Mononuclear cell (primary cell): ENCODE measurements around the gene APOA4. TPM values are rescaled to one million over a fixed set of nuclear protein-coding genes. Genes with fewer than 3 reads are reported as not detected.

Experiments used
- H3K27me3 ChIP-seq: 2 replicates; pipeline ENCODE4 v1.6.0; 2011; ENCODE audit warnings: low read length, control low read depth; ENCODE audit not compliant: insufficient read depth
- H3K4me1 ChIP-seq: 2 replicates; pipeline ENCODE4 v1.5.1; 2011; ENCODE audit warnings: mild to moderate bottlenecking, low read length, control low read depth; ENCODE audit not compliant: insufficient read depth
- H3K4me3 ChIP-seq: 2 replicates; pipeline ENCODE4 v1.5.1; 2011; ENCODE audit warnings: mild to moderate bottlenecking, low read length, moderate library complexity
- H3K9me3 ChIP-seq: 2 replicates; pipeline ENCODE4 v1.5.1; 2011; ENCODE audit warnings: low read depth, mild to moderate bottlenecking, control low read depth, low read length
- total RNA-seq: library from RNA; depleted of rRNA; stranded (reverse); fragments of >200 nt; gene quantifications from one replicate; pipeline ENCODE4 v1.2.3, GENCODE V29; 2012

Gene APOA4
- total RNA-seq, 1 donor: not detected

DNA sequence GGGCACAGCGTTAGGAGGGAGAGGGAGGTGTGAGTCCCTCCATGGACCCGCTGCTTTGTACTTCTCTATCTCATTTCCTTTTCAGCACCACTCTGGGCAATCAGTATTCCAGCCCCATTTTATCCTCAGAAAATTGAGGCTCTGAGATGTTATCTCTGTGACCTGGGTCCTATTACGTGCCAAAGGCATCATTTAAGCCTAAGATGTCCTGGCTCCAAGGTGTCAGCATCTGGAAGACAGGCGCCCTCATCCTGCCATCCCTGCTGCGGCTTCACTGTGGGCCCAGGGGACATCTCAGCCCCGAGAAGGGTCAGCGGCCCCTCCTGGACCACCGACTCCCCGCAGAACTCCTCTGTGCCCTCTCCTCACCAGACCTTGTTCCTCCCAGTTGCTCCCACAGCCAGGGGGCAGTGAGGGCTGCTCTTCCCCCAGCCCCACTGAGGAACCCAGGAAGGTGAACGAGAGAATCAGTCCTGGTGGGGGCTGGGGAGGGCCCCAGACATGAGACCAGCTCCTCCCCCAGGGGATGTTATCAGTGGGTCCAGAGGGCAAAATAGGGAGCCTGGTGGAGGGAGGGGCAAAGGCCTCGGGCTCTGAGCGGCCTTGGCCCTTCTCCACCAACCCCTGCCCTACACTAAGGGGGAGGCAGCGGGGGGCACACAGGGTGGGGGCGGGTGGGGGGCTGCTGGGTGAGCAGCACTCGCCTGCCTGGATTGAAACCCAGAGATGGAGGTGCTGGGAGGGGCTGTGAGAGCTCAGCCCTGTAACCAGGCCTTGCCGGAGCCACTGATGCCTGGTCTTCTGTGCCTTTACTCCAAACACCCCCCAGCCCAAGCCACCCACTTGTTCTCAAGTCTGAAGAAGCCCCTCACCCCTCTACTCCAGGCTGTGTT is 5.8 kb upstream of the APOA4 start:
- Histone ChIP-seq H3K9me3 (no peaks in the 10 kb centered on the region), H3K27me3 (no peaks in the 10 kb centered on the region)

DNA sequence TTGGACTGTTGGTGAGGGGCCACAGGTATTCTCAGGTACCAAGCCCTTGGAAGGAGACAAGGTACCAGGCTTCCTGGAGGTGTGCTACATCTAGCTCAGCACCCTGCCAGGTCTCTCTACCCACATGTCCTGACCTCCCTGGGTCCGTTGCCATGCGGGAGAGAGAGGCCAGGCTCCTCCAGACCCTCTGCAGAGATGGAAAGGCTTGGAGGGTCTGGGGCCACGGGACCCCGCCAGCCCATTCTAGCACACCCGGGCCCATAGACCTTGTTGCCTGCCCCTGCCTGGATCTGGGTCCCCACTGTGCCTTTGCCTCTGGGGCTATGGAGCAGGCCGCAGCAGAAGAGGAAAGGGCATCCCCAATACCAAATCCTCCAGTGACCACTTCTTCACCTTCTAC is 4.4 kb upstream of the APOA4 start:
- no peaks in the 10 kb centered on the region for H3K4me1 ChIP-seq

More for the DNA sequence above, 5.8 kb upstream of the APOA4 start:
- no peaks in the 10 kb centered on the region for H3K4me1 ChIP-seq
- no peak overlapping the region for H3K4me3 ChIP-seq

DNA sequence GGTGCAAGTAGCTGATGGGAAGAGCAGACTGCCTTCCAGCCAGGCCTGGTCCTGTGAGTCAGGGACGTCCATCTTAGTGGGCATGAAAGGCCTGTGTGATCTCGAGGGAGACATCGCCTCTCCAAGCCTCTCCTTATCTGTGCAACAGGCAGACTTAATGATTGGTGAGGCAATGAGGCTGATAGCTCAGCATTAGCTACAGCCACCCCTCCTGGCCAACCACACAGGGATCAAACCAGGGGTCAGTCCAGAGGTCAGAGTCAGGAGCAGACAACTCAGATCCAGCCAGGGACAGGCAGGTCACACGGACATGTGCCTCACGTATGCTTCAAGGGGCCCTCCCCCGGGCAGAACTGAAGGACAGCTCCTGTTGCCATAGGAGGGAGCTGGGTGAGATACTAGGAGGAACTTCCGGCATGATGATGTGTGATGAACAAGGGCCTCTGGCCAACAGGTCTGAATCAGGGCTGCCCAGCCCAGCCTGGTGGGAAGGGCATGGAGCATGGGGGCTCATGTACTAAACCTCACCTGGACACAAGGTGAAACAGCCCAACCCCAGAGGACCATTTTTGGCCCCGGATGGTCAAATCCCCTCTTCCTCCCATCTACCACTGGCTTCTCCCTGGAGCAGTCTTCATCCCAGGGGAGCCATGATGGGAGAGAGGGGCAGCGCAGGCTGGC is 3.8 kb upstream of the APOA4 start:
- no peaks in the 10 kb centered on the region for H3K9me3 ChIP-seq
- no peak overlapping the region for H3K4me3 ChIP-seq
- H3K4me1 ChIP-seq: no peaks in the 10 kb centered on the region
- H3K27me3 ChIP-seq: no peaks in the 10 kb centered on the region

More for the DNA sequence above, 4.4 kb upstream of the APOA4 start:
- Histone ChIP-seq H3K9me3 (no peaks in the 10 kb centered on the region), H3K4me3 (no peak overlapping the region), H3K27me3 (no peaks in the 10 kb centered on the region)

DNA sequence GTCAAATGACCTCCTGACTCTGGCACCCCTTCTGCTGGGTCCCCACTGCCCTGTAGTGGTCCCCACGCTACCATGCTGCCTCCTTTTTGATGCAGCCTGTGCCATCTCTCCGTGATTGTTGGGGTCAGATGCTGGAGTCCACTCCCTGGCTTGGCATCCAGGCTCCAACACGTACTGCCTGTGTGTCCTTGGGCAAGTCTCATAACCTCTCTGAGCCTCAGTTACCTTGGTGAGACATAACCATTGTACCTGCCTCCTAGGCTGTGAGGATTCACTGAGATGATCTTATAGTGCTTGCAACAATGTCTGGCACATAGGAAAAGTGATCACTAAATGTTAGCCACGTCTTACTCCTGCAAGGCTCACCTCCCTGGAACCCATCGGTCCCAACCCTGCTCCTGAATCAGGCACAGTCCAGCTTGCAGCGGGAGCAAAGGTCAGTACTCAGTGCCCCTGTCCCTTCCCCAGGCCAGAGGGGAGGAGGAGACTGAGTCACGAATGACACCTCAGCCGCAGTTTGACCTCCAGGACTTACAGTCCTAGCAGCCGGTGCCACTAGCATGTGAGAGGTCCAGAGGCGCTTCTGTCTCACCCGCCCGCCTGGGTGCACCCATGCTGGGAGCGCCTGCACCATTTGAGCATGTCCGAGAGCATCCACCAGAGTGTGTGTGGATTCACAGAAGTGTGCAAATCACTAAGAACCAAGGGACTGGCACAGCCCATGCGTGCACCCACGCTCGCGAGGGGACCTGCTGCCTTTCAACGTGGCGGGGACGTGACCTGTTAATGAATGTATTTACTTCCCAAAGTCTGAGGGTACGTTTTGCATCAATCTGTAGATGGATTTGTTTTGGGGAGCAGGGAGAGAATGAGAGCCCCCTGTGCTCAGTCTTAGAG is 3.0 kb upstream of the APOA4 start:
- Histone ChIP-seq H3K4me3 (no peak overlapping the region), H3K9me3 (no peaks in the 10 kb centered on the region), H3K27me3 (no peaks in the 10 kb centered on the region), H3K4me1 (no peaks in the 10 kb centered on the region)

DNA sequence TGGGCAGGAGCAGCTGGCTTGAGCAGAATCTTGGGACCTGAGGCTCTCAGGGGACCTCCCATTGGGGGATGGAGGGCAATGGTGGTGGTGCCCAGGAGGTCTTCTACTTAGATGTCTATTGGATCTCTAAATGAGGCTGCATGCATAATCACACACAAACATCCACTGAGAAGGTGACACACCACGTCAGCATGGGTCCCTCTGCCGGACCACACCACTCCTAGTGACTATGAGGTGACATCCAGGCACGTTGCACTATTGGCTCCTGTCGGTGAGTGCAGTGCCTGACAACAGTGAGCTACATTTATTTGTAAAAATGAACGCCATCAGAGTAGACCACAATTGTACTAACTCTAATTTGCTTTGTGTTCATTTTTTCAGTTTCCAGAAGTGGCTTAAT is 2.3 kb upstream of the APOA4 start:
- Histone ChIP-seq H3K27me3 (no peaks in the 10 kb centered on the region), H3K4me3 (no peak overlapping the region), H3K9me3 (no peaks in the 10 kb centered on the region), H3K4me1 (no peaks in the 10 kb centered on the region)

DNA sequence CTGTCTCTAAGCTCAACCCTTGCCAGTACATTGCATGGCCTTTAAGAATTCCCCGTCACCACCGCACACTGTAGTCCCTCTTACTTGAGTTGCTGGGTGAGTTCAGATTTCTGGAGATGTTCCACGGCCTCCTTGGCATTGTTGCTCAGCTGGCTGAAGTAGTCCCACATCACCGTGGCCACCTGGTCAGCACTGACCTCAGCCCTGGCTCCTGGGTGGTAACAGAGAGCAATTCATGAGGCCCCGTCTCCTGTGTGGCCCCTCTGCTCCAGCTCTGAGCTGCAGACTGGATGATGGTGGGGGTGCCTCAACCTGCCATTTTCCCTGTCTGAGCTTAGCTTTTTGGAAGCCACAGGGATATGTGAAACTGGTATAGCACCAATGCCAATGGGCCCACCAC is 529 bp downstream of the APOA4 start:
- H3K4me1 ChIP-seq: no peaks in the 10 kb centered on the region
- no peaks in the 10 kb centered on the region for H3K9me3 ChIP-seq
- H3K27me3 ChIP-seq: no peaks in the 10 kb centered on the region
- H3K4me3 ChIP-seq: no peak overlapping the region

DNA sequence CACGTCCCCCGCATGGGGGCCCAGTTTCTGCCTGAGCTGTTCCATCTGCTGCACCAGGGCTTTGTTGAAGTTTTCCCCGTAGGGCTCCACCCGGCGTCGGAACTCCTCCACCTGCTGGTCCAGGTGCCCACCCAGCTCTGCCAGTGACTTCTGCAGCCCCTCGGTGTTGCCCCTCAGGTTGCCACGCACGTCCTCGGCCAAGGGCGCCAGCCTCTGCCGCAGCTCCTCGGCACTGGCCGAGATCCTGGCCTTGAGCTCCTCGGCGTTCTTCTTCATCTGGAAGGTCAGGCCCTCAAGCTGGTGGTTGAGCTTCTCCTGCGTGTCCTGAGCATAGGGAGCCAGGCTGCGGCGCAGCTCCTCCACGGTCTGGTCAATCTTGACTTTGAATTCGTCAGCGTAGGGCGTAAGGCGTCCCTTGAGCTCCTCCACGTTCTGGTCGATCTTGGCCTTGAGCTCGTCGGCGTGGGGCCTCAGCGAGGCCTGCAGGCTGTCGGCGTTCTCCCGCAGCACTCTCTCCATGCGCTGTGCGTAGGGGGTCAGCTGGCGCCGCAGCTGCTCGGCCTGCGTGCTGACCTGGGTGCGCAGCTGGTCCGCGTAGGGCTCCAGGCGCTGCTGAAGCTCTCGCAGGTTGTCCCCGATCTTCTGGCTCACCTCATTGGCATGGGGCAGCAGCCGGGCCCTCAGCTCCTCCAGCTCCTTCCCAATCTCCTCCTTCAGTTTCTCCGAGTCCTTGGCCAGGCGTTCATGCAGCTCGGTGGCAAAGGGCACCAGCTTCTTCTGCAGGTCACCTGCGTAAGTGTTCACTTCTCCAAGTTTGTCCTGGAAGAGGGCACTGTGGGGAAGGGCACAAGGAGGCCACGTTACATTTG is 1.8 kb downstream of the APOA4 start:
- Histone ChIP-seq H3K9me3 (no peaks in the 10 kb centered on the region), H3K27me3 (no peaks in the 10 kb centered on the region), H3K4me1 (no peaks in the 10 kb centered on the region), H3K4me3 (no peak overlapping the region)

DNA sequence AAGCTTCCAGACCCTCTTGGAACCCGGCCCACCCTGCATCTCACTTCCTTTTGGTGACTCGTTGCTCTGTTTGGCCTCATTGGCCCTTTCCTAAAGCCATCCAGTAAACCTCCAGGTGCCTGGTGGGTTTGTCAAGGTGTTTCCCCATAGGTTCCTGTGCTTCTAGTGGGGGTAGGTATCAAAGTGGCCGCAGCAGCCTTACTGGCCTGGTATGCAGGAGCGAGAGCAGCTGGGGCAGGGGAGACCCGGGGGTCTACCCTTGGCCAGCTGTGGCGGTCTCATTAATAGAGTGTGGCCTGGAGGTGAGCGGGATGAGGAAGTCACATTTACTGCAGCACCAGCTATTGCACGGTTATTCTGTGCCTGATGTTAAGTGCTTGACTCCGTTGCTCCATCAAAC is 4.1 kb downstream of the APOA4 start:
- H3K27me3 ChIP-seq: no peaks in the 10 kb centered on the region
- H3K4me1 ChIP-seq: no peaks in the 10 kb centered on the region
- no peaks in the 10 kb centered on the region for H3K9me3 ChIP-seq
- no peak overlapping the region for H3K4me3 ChIP-seq

DNA sequence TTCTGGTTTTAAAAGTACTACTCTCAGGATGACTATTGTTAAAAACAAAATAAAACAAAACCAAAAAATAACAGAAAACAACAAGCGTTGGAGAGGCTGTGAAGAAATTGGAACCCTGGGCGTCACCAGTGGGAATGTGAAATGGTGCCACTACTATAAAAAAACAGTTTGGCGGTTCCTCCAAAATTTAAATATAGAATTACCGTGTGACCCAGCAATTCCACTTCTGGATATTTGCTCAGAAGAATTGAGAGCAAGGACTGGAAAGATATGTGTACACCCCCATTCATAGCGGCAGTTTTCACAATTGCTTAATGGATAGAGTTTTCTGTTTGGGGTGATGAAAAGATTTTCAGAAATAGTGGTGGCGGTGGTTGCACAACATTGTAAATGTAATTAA is 8.6 kb downstream of the APOA4 start:
- H3K4me3 ChIP-seq: no peak overlapping the region
- H3K4me1 ChIP-seq: no peaks in the 10 kb centered on the region
- no peaks in the 10 kb centered on the region for H3K9me3 ChIP-seq
- no peaks in the 10 kb centered on the region for H3K27me3 ChIP-seq

DNA sequence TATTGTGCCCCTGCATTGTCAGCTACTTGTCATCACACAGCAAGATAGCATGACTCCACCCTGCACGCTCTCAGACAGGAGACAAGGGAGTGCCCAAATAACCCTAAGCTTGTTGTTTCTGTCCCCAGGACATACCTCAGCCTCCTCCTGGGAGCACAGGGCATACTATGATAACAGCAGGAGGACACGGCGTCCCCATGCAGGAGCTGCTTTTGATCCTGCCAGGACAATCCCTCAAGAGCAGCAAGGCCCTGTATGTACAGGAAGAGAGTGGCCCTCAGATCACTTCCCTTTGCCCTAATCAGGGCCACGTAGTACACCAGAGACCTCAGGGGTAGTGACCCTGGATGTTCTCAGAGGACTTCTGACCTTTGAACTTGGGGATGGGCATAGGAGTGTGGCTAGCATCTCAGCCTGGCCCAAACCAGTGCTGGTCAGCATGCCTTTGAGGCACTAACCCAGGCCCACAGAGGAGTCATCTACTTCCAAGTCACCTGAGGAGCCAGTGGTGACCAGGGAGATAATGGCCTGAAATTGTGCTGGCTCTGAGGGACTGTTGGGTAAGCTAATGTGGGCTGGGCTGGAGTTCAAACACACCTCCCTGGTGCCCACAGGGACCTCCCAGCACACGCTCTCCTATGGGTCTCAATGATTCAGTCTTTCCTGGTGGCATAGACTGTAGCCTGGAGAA is 9.2 kb downstream of the APOA4 start:
- Histone ChIP-seq H3K9me3 (no peaks in the 10 kb centered on the region), H3K4me3 (no peak overlapping the region), H3K27me3 (no peaks in the 10 kb centered on the region), H3K4me1 (no peaks in the 10 kb centered on the region)

DNA sequence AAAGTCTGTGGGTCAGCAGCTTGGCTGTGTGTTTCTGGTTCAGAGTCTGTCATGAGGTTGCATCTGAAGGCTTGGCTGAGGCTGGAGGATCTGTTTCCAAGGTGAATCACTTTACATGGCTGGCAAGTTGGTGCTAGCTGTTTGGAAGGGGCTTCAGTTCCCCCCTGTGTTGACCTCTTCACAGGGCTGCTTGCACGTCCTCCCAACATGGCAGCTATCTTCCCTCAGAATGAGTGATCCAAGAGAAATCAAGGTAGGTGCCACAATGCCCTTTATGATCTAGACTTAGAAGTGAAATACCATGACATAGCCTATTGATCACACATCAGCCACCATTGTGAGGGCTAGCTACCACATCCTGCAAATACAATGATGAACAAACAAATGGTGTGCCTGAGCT is 9.9 kb downstream of the APOA4 start:
- Histone ChIP-seq H3K4me1 (no peaks in the 10 kb centered on the region), H3K27me3 (no peaks in the 10 kb centered on the region), H3K9me3 (no peaks in the 10 kb centered on the region), H3K4me3 (no peak overlapping the region)

DNA sequence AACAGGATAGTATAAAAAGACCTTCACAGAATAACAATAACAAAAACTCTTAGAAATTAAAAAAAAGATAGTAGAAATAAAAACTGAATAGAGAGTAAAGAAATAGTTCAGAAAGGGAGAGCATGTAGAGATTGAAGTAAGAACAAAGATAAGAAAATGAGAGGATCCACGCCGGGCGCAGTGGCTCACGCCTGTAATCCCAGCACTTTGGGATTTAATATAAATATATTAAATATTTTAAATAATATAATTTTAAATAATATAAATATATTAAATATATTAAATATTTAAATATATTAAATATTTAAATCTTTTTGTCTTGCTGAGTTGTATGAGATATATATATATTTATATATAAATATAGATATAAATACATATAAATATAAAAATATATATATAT is 11.0 kb downstream of the APOA4 start:
- Histone ChIP-seq H3K4me3 (no peak overlapping the region), H3K27me3 (no peaks in the 10 kb centered on the region), H3K4me1 (no peaks in the 10 kb centered on the region), H3K9me3 (no peaks in the 10 kb centered on the region)

DNA sequence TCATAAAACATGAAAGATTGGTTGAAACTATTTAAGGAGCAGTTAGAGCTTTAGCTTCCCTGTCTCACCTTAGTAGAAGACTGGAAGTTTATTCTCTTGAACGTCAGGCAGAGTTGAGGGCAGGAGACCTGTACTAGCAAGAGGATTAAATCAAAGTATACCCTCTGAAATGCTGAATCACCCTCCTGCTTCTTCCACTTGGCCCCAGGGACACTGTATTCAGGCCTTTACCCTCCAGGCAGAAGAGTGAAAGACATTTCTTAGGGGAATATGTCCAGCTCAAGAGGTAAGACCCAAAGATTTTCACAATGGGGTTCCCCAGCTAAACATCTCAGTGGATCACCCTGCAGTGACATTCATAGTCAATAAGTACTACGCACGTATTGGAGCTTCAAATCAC is 11.9 kb downstream of the APOA4 start:
- H3K27me3 ChIP-seq: no peaks in the 10 kb centered on the region
- H3K4me1 ChIP-seq: no peaks in the 10 kb centered on the region
- H3K9me3 ChIP-seq: no peaks in the 10 kb centered on the region
- H3K4me3 ChIP-seq: no peak overlapping the region
